Measurements from ENCODE around the gene MTSS2. TPM values are rescaled to one million over a fixed set of nuclear protein-coding genes. Genes with fewer than 3 reads are reported as not detected.
"Not testable (repeated sequence)": the region's sequence is repeated elsewhere in the genome, so short reads cannot be mapped to it uniquely, and the experiment has no call there.

MTSS2 gene
- total and polyA plus RNA-seq, 2 of the 8 experiments (the other 6 are each of a cell fraction or from before 2014, with no cell fraction given) = 23.3 to 36.7 TPM

DNA sequence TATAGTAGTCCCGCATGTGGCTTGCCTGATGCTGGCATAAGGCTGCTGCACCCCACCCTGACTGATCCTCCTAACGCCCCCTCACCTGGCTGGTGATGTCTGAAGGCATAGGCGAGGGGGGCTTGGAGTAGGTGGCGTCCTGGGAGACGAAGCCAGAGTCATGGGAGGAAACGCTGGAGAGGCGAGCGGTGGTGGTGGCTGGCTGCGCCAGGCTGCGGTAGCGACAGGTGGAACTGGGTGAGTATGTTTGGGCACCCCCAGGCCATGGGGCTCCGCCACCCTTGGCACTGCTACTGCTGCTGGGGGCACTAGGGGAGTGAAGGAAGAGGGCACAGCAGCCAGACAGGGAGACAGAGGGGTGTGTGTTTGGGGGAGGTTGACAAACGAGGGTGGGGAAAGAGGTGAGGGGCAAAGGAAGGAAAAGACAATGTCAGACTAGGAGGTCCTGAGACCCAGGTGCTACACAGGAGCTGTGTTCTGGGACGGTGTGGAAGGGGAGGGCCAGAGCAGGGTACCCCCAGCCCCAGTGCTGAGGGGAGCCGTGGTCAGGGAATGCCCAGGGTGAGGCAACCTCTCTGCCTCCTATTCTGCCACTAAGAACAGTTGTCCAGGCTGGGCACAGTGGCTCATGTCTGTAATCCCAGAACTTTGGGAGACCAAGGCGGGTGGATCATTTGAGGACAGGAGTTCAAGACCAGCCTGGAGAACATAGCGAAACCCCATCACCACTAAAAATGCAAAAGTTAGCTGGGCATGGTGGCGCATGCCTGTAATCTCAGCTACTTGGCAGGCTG, 11.4 kb downstream of the MTSS2 start (continued):
- TF ChIP-seq SUZ12 (IDR thresholded peaks at IDR 0.05; ENCODE audit: low read length) = no peak
- TF ChIP-seq BACH1 (IDR thresholded peaks at IDR 0.05; ENCODE audit: low read length) = no peak
- no peak for TF ChIP-seq CHD2 (IDR thresholded peaks at IDR 0.05; ENCODE audit: low read length)
- TF ChIP-seq KDM5A (IDR thresholded peaks at IDR 0.05; ENCODE audit: low read length) = no peak

DNA sequence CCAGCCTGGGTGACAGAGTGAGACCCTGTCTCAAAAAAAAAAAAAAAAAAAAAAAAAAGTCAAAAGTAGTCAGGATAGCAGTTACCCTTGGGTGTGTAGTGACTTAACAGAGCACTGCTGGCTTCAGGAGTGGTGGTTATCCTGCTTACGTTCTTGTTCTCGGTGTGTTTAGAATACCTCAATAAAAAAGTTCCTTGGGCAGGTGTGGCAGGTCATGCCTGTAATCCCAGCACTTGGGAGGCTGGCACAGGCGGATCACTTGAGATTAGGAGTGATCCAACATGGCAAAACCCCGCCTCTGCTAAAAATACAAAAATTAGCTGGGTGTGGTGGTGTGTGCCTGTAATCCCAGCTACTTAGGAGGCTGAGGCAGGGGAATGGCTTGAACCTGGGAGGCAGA, 14.9 kb downstream of the MTSS2 start:
- H4K91ac ChIP-seq (replicated peaks; ENCODE audit: insufficient read length, low read length); H4K8ac ChIP-seq (ENCODE audit: extremely low read depth, insufficient read depth, low read length); H2BK15ac ChIP-seq (ENCODE audit: low read length); H2AK5ac ChIP-seq (ENCODE audit: low read depth, low read length); H4K20me1 ChIP-seq (replicated peaks in 1 of 2; ENCODE audit: control insufficient read depth in 1 of 2, insufficient read depth in 2 of 2, low read length in 2 of 2); H3K9ac ChIP-seq (replicated peaks in 1 of 4; ENCODE audit: extremely low read depth in 1 of 4, low read depth in 3 of 4, low read length in 3 of 4); H4K5ac ChIP-seq (ENCODE audit: insufficient read length, low read depth, low read length); H3K23ac ChIP-seq (ENCODE audit: insufficient read length); H3K9me3 ChIP-seq (ENCODE audit: insufficient read depth in 2 of 2, low read depth in 1 of 2, low read length in 1 of 2); H3K27me3 ChIP-seq (replicated peaks in 1 of 4; ENCODE audit: control insufficient read depth in 3 of 4, extremely low read depth in 1 of 4, insufficient read depth in 3 of 4, low read length in 3 of 4); H2BK120ac ChIP-seq (replicated peaks; ENCODE audit: low read depth, low read length); H3K27ac ChIP-seq (ENCODE audit: low read depth, low read length); POLR2A ChIA-PET (ENCODE audit: partially characterized antibody); H2AFZ ChIP-seq (ENCODE audit: low read length); H3K14ac ChIP-seq (ENCODE audit: insufficient read length); H3K79me2 ChIP-seq (ENCODE audit: control insufficient read depth in 1 of 2, insufficient read depth in 2 of 2, low read length in 2 of 2); DNase-seq (ENCODE audit: low read depth in 1 of 2, low spot score in 2 of 2); H3K4me2 ChIP-seq (ENCODE audit: insufficient read depth in 1 of 2, low read depth in 2 of 2, low read length in 2 of 2); H3K4me1 ChIP-seq (replicated peaks in 1 of 4; ENCODE audit: control insufficient read depth in 3 of 4, insufficient read depth in 4 of 4, low read length in 3 of 4); FAIRE-seq; H2BK12ac ChIP-seq (ENCODE audit: low read depth, low read length); H3K4me3 ChIP-seq (ENCODE audit: extremely low read depth in 1 of 4, insufficient read depth in 2 of 4, low read depth in 3 of 4, low read length in 4 of 4); H3K23me2 ChIP-seq (ENCODE audit: low read depth, low read length); H3K79me1 ChIP-seq (ENCODE audit: low read depth, low read length); H3K4ac ChIP-seq (replicated peaks; ENCODE audit: insufficient read length, low read depth, low read length); H3K56ac ChIP-seq (replicated peaks; ENCODE audit: insufficient read length, low read depth, low read length); H3K18ac ChIP-seq (ENCODE audit: extremely low read depth, low read length); H2BK5ac ChIP-seq (ENCODE audit: low read depth, low read length); H2BK20ac ChIP-seq (ENCODE audit: low read length): not testable (repeated sequence)
- peaks cover 0 to 21% (median 7%) of the 10 kb centered on the region in 4 experiments; a peak in 3 of 8 replicates for H3K36me3 ChIP-seq (ENCODE audit: control insufficient read depth in 2 of 4, insufficient read depth in 4 of 4, low read length in 3 of 4)
- WGBS, 2 experiments (ENCODE audit: extremely low coverage in 1 of 2, insufficient coverage in 1 of 2, insufficient read length in 1 of 2, insufficient replicate concordance in 2 of 2, low coverage in 1 of 2, low lambda C conversion rate in 2 of 2, missing lambda C conversion rate in 1 of 2) = 85% methylated on average over 4 of the region's 4 CpGs; no CpG with 5 or more reads in 1 of the 2 experiments
- CTCF ChIA-PET (ENCODE audit: partially characterized antibody) = interaction anchor here (2.3 kb wide), 1 partner anchor 8 kb away, joined by 10 read pairs; no protein-coding TSS in a partner anchor

Measured in H1 (cell line).